ENCODE measurements around the gene POU5F1.

The POU5F1 gene

DNA sequence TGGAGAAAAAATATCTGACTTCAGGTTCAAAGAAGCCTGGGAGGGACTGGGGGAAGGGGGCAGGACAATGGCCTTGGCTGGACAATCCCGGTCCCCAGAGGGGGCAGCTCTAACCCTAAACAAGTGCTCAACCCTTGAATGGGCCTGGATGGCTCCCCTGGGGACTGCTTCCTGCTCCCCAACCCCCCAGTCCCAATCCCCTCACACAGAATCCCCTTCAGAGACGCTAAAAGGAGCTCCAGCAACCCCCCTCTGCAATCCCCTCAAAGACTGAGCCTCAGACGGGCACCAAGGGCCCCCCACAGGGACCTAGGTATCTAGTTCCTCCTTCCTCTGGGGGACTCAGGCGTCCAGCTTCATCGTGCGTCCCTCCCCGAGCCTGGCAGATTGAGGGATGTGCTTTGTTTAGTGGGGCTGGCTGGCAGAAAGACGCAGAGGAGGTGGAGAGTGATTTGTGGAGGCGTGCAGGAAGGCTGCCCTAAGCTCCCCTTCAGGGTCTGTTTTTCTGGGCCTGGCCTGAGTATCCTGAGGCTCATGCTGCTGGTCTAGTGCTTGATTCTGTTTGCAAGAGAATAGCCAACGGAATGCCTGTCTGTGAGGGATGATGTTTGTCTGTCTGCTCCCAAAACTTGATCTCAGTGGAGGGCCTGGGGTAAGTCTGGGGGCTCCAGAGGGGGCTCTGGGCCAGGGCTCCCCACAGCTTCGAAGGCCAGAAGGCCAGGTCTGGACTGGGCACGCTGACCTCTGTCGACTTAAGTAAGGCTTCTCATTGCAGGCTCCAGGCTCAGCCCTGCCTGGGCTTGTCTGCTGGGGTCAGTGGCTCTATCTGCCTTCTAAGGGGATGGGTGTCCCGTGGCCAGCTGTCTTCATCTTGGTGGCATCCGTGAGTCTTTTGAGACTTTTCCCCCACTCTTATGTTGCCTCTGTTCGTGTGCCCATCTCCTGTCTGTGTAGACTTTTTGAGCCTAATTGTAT is 1.7 kb upstream of the POU5F1 start:
- TF ChIP-seq POLR2AphosphoS5 (IDR thresholded peaks at IDR 0.05; ENCODE audit: low read depth, low read length) (no peak), FOXP2 (optimal IDR thresholded peaks at IDR 0.05; ENCODE audit: borderline replicate concordance, extremely low read depth, extremely low read length, insufficient read depth) (no peak), SIN3A (IDR thresholded peaks at IDR 0.05; ENCODE audit: borderline replicate concordance, insufficient read depth, low read length) (no peak)
- TF ChIP-seq, protein P1, sequence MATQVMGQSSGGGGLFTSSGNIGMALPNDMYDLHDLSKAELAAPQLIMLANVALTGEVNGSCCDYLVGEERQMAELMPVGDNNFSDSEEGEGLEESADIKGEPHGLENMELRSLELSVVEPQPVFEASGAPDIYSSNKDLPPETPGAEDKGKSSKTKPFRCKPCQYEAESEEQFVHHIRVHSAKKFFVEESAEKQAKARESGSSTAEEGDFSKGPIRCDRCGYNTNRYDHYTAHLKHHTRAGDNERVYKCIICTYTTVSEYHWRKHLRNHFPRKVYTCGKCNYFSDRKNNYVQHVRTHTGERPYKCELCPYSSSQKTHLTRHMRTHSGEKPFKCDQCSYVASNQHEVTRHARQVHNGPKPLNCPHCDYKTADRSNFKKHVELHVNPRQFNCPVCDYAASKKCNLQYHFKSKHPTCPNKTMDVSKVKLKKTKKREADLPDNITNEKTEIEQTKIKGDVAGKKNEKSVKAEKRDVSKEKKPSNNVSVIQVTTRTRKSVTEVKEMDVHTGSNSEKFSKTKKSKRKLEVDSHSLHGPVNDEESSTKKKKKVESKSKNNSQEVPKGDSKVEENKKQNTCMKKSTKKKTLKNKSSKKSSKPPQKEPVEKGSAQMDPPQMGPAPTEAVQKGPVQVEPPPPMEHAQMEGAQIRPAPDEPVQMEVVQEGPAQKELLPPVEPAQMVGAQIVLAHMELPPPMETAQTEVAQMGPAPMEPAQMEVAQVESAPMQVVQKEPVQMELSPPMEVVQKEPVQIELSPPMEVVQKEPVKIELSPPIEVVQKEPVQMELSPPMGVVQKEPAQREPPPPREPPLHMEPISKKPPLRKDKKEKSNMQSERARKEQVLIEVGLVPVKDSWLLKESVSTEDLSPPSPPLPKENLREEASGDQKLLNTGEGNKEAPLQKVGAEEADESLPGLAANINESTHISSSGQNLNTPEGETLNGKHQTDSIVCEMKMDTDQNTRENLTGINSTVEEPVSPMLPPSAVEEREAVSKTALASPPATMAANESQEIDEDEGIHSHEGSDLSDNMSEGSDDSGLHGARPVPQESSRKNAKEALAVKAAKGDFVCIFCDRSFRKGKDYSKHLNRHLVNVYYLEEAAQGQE (IDR thresholded peaks at IDR 0.05; ENCODE audit: insufficient read depth in 1 of 2, low read depth in 2 of 2, low read length in 2 of 2) = no peak

GRCh38 chr6:31170987-31171671 is 647 bp upstream of the POU5F1 start:
- TF ChIP-seq SIN3A (IDR thresholded peaks at IDR 0.05; ENCODE audit: borderline replicate concordance, insufficient read depth, low read length) = no peak
- TF ChIP-seq, protein P1 (IDR thresholded peaks at IDR 0.05; ENCODE audit: insufficient read depth in 1 of 2, low read depth in 2 of 2, low read length in 2 of 2) = no peak
- no peak for TF ChIP-seq FOXP2 (optimal IDR thresholded peaks at IDR 0.05; ENCODE audit: borderline replicate concordance, extremely low read depth, extremely low read length, insufficient read depth)
- no peak for TF ChIP-seq TAF1 (IDR thresholded peaks at IDR 0.05; ENCODE audit: borderline replicate concordance, insufficient read depth, low read length)
- no peak for TF ChIP-seq POLR2AphosphoS5 (IDR thresholded peaks at IDR 0.05; ENCODE audit: low read depth, low read length)

GRCh38 chr6:31169123-31169857 is 1.2 kb downstream of the POU5F1 start:
- TF ChIP-seq POLR2AphosphoS5 (IDR thresholded peaks at IDR 0.05; ENCODE audit: low read depth, low read length) = no peak
- no peak for TF ChIP-seq SIN3A (IDR thresholded peaks at IDR 0.05; ENCODE audit: borderline replicate concordance, insufficient read depth, low read length)
- no peak for TF ChIP-seq TAF1 (IDR thresholded peaks at IDR 0.05; ENCODE audit: borderline replicate concordance, insufficient read depth, low read length)
- TF ChIP-seq FOXP2 (optimal IDR thresholded peaks at IDR 0.05; ENCODE audit: borderline replicate concordance, extremely low read depth, extremely low read length, insufficient read depth) = no peak
- TF ChIP-seq, protein P1 (IDR thresholded peaks at IDR 0.05; ENCODE audit: insufficient read depth in 1 of 2, low read depth in 2 of 2, low read length in 2 of 2) = no peak

DNA sequence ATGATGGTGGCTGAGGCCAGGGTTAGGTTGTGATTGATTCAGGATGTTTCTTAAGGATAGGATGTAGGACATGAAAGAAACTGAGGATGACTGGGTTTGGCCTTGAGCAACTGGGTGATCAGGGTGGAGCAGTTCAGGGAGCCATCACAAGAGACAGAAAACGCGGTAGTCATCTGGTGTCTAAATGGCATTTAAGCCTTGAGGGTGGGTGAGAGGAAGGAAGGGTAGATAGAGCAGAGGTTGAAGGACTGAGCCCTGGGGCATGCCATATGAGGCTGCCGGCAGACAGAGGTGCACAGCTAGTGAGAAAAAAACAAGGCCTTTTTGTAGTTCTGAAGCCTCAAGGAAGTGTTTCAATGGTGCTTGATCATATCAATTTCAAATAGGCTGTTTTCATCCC is 1.9 kb downstream of the POU5F1 start:
- TF ChIP-seq POLR2AphosphoS5 (IDR thresholded peaks at IDR 0.05; ENCODE audit: low read depth, low read length) = no peak
- no peak for TF ChIP-seq SIN3A (IDR thresholded peaks at IDR 0.05; ENCODE audit: borderline replicate concordance, insufficient read depth, low read length)
- no peak for TF ChIP-seq FOXP2 (optimal IDR thresholded peaks at IDR 0.05; ENCODE audit: borderline replicate concordance, extremely low read depth, extremely low read length, insufficient read depth)
- TF ChIP-seq, protein P1 (IDR thresholded peaks at IDR 0.05; ENCODE audit: insufficient read depth in 1 of 2, low read depth in 2 of 2, low read length in 2 of 2) = no peak
- TF ChIP-seq TAF1 (IDR thresholded peaks at IDR 0.05; ENCODE audit: borderline replicate concordance, insufficient read depth, low read length) = no peak
